Neuronal stem cell (in vitro differentiated cells): ENCODE measurements around the gene AFF3.

Source experiments
- DNase-seq: peaks from one replicate; pipeline ENCODE4 v3.0.0-alpha.2; 2013; ENCODE audit warnings: low spot score
- H2AFZ ChIP-seq: one replicate; pipeline ENCODE4 v1.6.1; 2013; ENCODE audit warnings: mild to moderate bottlenecking, low read length, inconsistent platforms
- H2AK5ac ChIP-seq: 2 replicates; pipeline ENCODE4 v1.6.1; 2013; ENCODE audit warnings: low read depth, mild to moderate bottlenecking, inconsistent platforms, low read length, moderate library complexity, mixed read lengths
- H2BK120ac ChIP-seq: 2 replicates; pipeline ENCODE4 v1.6.1; 2013; ENCODE audit warnings: low read depth, mild to moderate bottlenecking, inconsistent platforms, low read length, moderate library complexity, mixed read lengths
- H2BK12ac ChIP-seq: one replicate; pipeline ENCODE4 v1.6.1; 2013; ENCODE audit warnings: low read length, inconsistent platforms
- H2BK15ac ChIP-seq: 2 replicates; pipeline ENCODE4 v1.6.1; 2013; ENCODE audit warnings: mild to moderate bottlenecking, low read length, inconsistent platforms, mixed read lengths
- H2BK5ac ChIP-seq: one replicate; pipeline ENCODE4 v1.6.1; 2013; ENCODE audit warnings: inconsistent platforms, mild to moderate bottlenecking, low read length, moderate library complexity
- H3K14ac ChIP-seq: one replicate; pipeline ENCODE4 v1.6.1; 2013; ENCODE audit warnings: low read length, inconsistent platforms
- H3K18ac ChIP-seq: 2 replicates; pipeline ENCODE4 v1.6.1; 2013; ENCODE audit warnings: low read length, inconsistent platforms
- H3K23ac ChIP-seq: 2 replicates; pipeline ENCODE4 v1.6.1; 2013; ENCODE audit warnings: low read depth, mild to moderate bottlenecking, mixed read lengths, low read length, inconsistent platforms; ENCODE audit not compliant: poor library complexity
- H3K27ac ChIP-seq: replicated peaks from 3 replicates; pipeline ENCODE4 v1.5.1; 2013; ENCODE audit warnings: low read length, inconsistent platforms
- H3K27me3 ChIP-seq, 3 experiments: 2 replicates each; pipeline ENCODE4 v1.6.1; 2013; ENCODE audit warnings: low read length in 3 of 3, mild to moderate bottlenecking in 2 of 3, inconsistent platforms in 1 of 3, low read depth in 1 of 3, mixed read lengths in 1 of 3, moderate library complexity in 1 of 3; ENCODE audit not compliant: control insufficient read depth in 3 of 3, insufficient read depth in 3 of 3
- H3K36me3 ChIP-seq, 2 donors: replicated peaks in 1 of 2; 2 replicates each; pipeline ENCODE4 v1.6.1; 2013; ENCODE audit warnings: low read length in 2 of 2; ENCODE audit not compliant: control insufficient read depth in 2 of 2, insufficient read depth in 2 of 2
- H3K4ac ChIP-seq: 2 replicates; pipeline ENCODE4 v1.6.1; 2013; ENCODE audit warnings: inconsistent platforms, mild to moderate bottlenecking, low read length, moderate library complexity
- H3K4me1 ChIP-seq, 2 donors: 1 replicate in 1 of 2; 2 replicates in 1 of 2; pipeline ENCODE4 v1.6.1; 2013; ENCODE audit warnings: low read length in 2 of 2, low read depth in 1 of 2; ENCODE audit not compliant: control insufficient read depth in 2 of 2, insufficient read depth in 1 of 2
- H3K4me2 ChIP-seq: one replicate; pipeline ENCODE4 v1.6.1; 2013; ENCODE audit warnings: mild to moderate bottlenecking, low read length, inconsistent platforms; ENCODE audit not compliant: insufficient read depth, poor library complexity, severe bottlenecking
- H3K4me3 ChIP-seq, 2 donors: 2 replicates each; pipeline ENCODE4 v1.5.1; 2013; ENCODE audit warnings: low read length in 2 of 2, mild to moderate bottlenecking in 2 of 2, inconsistent platforms in 1 of 2, moderate library complexity in 1 of 2
- H3K79me1 ChIP-seq: one replicate; pipeline ENCODE4 v1.6.1; 2013; ENCODE audit warnings: low read depth, mild to moderate bottlenecking, inconsistent platforms, low read length, moderate library complexity
- H3K9ac ChIP-seq: one replicate; pipeline ENCODE4 v1.6.1; 2013; ENCODE audit warnings: mild to moderate bottlenecking, low read depth, low read length, inconsistent platforms; ENCODE audit not compliant: poor library complexity
- H3K9me3 ChIP-seq, 2 donors: replicated peaks in 1 of 2; 2 replicates each; pipeline versions ENCODE3 to v1.6.1; 2013; ENCODE audit warnings: low read length in 2 of 2, mild to moderate bottlenecking in 2 of 2, inconsistent platforms in 1 of 2, low read depth in 1 of 2, mixed read lengths in 1 of 2, moderate library complexity in 1 of 2; ENCODE audit not compliant: control insufficient read depth in 2 of 2, insufficient read depth in 1 of 2
- H4K8ac ChIP-seq: one replicate; pipeline ENCODE4 v1.6.1; 2013; ENCODE audit warnings: low read depth, mild to moderate bottlenecking, inconsistent platforms, low read length, moderate library complexity
- H4K91ac ChIP-seq: one replicate; pipeline ENCODE4 v1.6.1; 2013; ENCODE audit warnings: low read length, low read depth, mild to moderate bottlenecking, inconsistent platforms; ENCODE audit not compliant: poor library complexity
- whole genome bisulfite sequencing, 2 donors: extraction: QIAGEN DNeasy Blood & Tissue Kit; methylation state at CpG; one replicate each; pipeline ENCODE4 v1.1.7; 2013; ENCODE audit warnings: missing lambda C conversion rate in 2 of 2, mixed read lengths in 1 of 2; ENCODE audit not compliant: insufficient read length in 2 of 2, insufficient replicate concordance in 1 of 2; ENCODE audit errors: extremely low coverage in 2 of 2; 5-methylcytosine and 5-hydroxymethylcytosine counted together

Gene AFF3

GRCh38 chr2:99802734-99803133 lies 339.7 kb downstream of the AFF3 start:
- no CpG with 5 or more reads among the region's 1 CpG for WGBS, 2 donors
- Histone ChIP-seq H3K27me3 (no peaks in the 10 kb centered on the region), H3K9ac (no peak overlapping the region), H3K27ac (no peak overlapping the region), H3K4me3 (no peak overlapping the region), H3K18ac (no peak overlapping the region), H2BK120ac (no peak overlapping the region), H2BK5ac (no peak overlapping the region), H4K91ac (no peak overlapping the region), H3K9me3 (no peaks in the 10 kb centered on the region), H3K4me2 (no peak overlapping the region), H3K36me3 (no peaks in the 10 kb centered on the region), H3K4ac (no peak overlapping the region), H3K79me1 (no peaks in the 10 kb centered on the region), H2BK15ac (no peak overlapping the region), H3K23ac (no peak overlapping the region), H2AK5ac (no peak overlapping the region), H2BK12ac (no peak overlapping the region), H2AFZ (no peak overlapping the region), H3K14ac (no peak overlapping the region), H4K8ac (no peak overlapping the region), H3K4me1 (no peaks in the 10 kb centered on the region)
- DNase-seq, result no peak

- H3K4ac ChIP-seq, result no peak overlapping the region
- no peaks in the 10 kb centered on the region for H3K36me3 ChIP-seq
- H3K4me1 ChIP-seq, result no peaks in the 10 kb centered on the region
- H3K23ac ChIP-seq, result no peak overlapping the region
- H2AK5ac ChIP-seq, result no peak overlapping the region
- H4K91ac ChIP-seq, result no peak overlapping the region
- H3K9ac ChIP-seq, result no peak overlapping the region
- H2BK15ac ChIP-seq, result no peak overlapping the region
- H2BK12ac ChIP-seq, result no peak overlapping the region
- H3K79me1 ChIP-seq, result no peaks in the 10 kb centered on the region
- H2BK120ac ChIP-seq, result no peak overlapping the region
- no peak for DNase-seq
- no peak overlapping the region for H3K18ac ChIP-seq
- no peak overlapping the region for H3K4me3 ChIP-seq
- no peaks in the 10 kb centered on the region for H3K27me3 ChIP-seq
- H2BK5ac ChIP-seq, result no peak overlapping the region
- H3K4me2 ChIP-seq, result no peak overlapping the region
- no peak overlapping the region for H3K14ac ChIP-seq
- H2AFZ ChIP-seq, result no peak overlapping the region
- H3K27ac ChIP-seq, result no peak overlapping the region
- H4K8ac ChIP-seq, result no peak overlapping the region
- peaks cover 0 to 11% of the 10 kb centered on the region in 2 donors for H3K9me3 ChIP-seq
- WGBS, 2 donors, result no CpG with 5 or more reads among the region's 4 CpGs
Measured at GRCh38 chr2:99801327-99801901, 341.0 kb downstream of the AFF3 start.

DNA sequence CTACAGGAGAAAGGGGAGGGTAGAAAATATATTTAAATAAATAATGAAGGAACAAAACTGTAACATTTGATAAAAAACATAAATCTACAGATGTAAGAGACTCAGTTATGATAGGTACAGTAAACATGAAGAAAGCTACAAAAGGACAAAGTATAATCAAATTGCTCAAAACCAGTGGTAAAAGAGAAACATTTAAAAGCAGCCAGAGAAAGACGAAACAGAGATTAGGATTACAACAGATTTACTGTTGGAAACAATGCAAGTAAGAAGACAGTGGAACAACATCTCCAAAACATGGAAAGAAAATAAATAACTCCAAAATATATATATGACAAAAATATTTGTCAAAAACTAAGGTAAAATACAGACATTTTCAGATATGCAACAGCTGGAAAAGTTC lies 344.9 kb downstream of the AFF3 start:
- Histone ChIP-seq H3K4me3 (no peak overlapping the region), H2AK5ac (no peak overlapping the region), H2BK5ac (no peak overlapping the region), H4K91ac (no peak overlapping the region), H3K23ac (no peak overlapping the region), H3K27me3 (no peaks in the 10 kb centered on the region), H3K4ac (no peak overlapping the region), H3K79me1 (no peaks in the 10 kb centered on the region), H3K9ac (no peak overlapping the region), H3K18ac (no peak overlapping the region), H3K4me2 (no peak overlapping the region), H3K27ac (no peak overlapping the region), H2BK12ac (no peak overlapping the region), H3K36me3 (no peaks in the 10 kb centered on the region), H2BK15ac (no peak overlapping the region), H3K9me3 (peaks cover 0 to 13% of the 10 kb centered on the region in 2 donors), H3K14ac (no peak overlapping the region), H4K8ac (no peak overlapping the region), H2AFZ (no peak overlapping the region), H2BK120ac (no peak overlapping the region), H3K4me1 (no peaks in the 10 kb centered on the region)
- DNase-seq, result no peak
- WGBS, 2 donors, result no CpG with 5 or more reads among the region's 1 CpG

DNA sequence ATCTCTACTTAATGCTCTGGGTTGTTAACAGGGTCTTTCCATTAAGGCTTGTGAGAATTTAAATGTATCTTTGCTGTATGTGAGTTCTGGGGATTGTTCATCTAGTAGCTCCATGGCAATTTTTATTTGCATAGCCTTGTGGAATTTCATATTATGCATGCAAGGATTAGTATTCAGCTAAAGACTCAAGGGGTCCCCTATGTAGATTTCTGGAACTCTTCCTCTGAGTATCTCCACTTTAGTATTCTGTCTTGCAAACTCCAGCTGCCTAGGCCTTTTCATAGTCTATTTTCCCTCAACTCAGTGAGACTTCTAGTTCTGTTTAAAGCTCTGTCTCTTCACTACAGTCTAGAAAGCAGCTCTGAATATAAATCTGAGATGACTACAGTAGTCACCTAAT lies 348.0 kb downstream of the AFF3 start:
- H3K9me3 ChIP-seq, result peaks cover 0 to 13% of the 10 kb centered on the region in 2 donors
- no peak overlapping the region for H4K91ac ChIP-seq
- H3K27me3 ChIP-seq, result no peaks in the 10 kb centered on the region
- H3K36me3 ChIP-seq, result no peaks in the 10 kb centered on the region
- no peak overlapping the region for H3K23ac ChIP-seq
- no peak overlapping the region for H3K4me2 ChIP-seq
- H2AFZ ChIP-seq, result no peak overlapping the region
- no peaks in the 10 kb centered on the region for H3K4me1 ChIP-seq
- H3K18ac ChIP-seq, result no peak overlapping the region
- H3K27ac ChIP-seq, result no peak overlapping the region
- H3K79me1 ChIP-seq, result no peaks in the 10 kb centered on the region
- no peak for DNase-seq
- H2BK120ac ChIP-seq, result no peak overlapping the region
- no peak overlapping the region for H2BK5ac ChIP-seq
- H2BK15ac ChIP-seq, result no peak overlapping the region
- H3K4ac ChIP-seq, result no peak overlapping the region
- H3K14ac ChIP-seq, result no peak overlapping the region
- H4K8ac ChIP-seq, result no peak overlapping the region
- H2AK5ac ChIP-seq, result no peak overlapping the region
- no peak overlapping the region for H2BK12ac ChIP-seq
- H3K9ac ChIP-seq, result no peak overlapping the region
- H3K4me3 ChIP-seq, result no peak overlapping the region
